ENCODE data around the gene DPH1.
A peak's percentile ranks its signal among the peaks of the same experiment; 100 is the strongest.

Gene DPH1

GRCh38 chr17:2062571-2063183, 32.7 kb downstream of the DPH1 start:
- DNase-seq: no peak

GRCh38 chr17:2063261-2064146, 33.6 kb downstream of the DPH1 start:
- DNase-seq: no peak

GRCh38 chr17:2064147-2064489, 34.2 kb downstream of the DPH1 start:
- DNase-seq: no peak

- DNase-seq: no peak
Measured at GRCh38 chr17:2064520-2064971, 34.6 kb downstream of the DPH1 start.

GRCh38 chr17:2064980-2065785, 35.2 kb downstream of the DPH1 start:
- peak; percentile 15 for DNase-seq

- DNase-seq: no peak
Measured at GRCh38 chr17:2065949-2066400, 36.0 kb downstream of the DPH1 start.

- no peak for DNase-seq
Measured at GRCh38 chr17:2067048-2067561, 37.2 kb downstream of the DPH1 start.

- no peak for DNase-seq
Measured at GRCh38 chr17:2067608-2068024, 37.7 kb downstream of the DPH1 start.

GRCh38 chr17:2068031-2068518, 38.1 kb downstream of the DPH1 start:
- no peak for DNase-seq

- no peak for DNase-seq
Measured at GRCh38 chr17:2068519-2069051, 38.6 kb downstream of the DPH1 start.

GRCh38 chr17:2070241-2071023, 40.5 kb downstream of the DPH1 start:
- no peak for DNase-seq

- DNase-seq: no peak
Measured at GRCh38 chr17:2071024-2071385, 41.1 kb downstream of the DPH1 start.

- DNase-seq: no peak
Measured at GRCh38 chr17:2071455-2072281, 41.7 kb downstream of the DPH1 start.

- DNase-seq: no peak
Measured at GRCh38 chr17:2074919-2075318, 45.0 kb downstream of the DPH1 start.

GRCh38 chr17:2075336-2076086, 45.6 kb downstream of the DPH1 start:
- DNase-seq: no peak

- no peak for DNase-seq
Measured at GRCh38 chr17:2076087-2076984, 46.4 kb downstream of the DPH1 start.

- no peak for DNase-seq
Measured at GRCh38 chr17:2077040-2077439, 47.1 kb downstream of the DPH1 start.

- DNase-seq: no peak
Measured at GRCh38 chr17:2081564-2081963, 51.6 kb downstream of the DPH1 start.
